Ecto neural progenitor cell (in vitro differentiated cells): ENCODE results near the gene PROM1.

Experiments
- DNase-seq: peaks from one replicate; pipeline ENCODE4 v3.0.0-alpha.2; 2018; ENCODE audit warnings: low spot score

PROM1 gene

DNA sequence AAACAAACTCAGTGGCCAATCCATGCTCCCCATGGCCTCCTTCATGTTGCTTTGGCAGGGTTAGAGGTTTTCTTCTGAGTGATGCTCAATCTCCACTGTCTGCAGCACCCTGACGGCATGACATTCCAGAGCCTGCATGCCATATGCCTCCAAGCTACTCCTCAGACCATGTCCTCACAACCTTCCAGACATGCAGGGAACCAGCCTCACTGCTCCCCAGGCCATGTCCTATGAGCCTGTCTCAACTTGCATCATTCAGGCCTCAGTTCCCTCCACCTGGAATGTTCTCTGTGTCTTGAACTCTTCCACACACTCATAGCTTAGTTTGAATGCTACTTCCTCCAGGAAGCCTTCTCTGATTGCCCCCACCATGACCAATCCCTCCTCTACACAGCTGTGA lies 18.8 kb downstream of the PROM1 start:
- DNase-seq, result no peak

DNA sequence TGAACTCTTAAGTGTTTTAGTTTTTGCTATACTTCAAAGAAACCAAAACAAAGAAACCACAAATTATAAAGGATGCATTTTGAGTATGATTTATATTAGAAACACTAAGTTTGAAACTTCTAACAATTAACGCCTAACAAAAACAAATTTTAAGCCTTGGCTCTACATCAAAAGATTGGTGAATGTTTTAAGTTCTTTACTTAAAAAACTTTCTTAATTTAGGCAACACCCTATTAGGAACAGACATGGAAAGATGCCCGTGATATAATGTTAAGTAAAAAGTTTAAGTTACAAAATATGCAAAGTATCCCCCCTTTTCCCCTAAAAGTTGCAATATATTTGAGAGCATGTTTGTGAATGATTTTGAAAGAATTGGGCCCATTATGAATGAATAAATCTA lies 21.2 kb downstream of the PROM1 start:
- DNase-seq, result no peak

DNA sequence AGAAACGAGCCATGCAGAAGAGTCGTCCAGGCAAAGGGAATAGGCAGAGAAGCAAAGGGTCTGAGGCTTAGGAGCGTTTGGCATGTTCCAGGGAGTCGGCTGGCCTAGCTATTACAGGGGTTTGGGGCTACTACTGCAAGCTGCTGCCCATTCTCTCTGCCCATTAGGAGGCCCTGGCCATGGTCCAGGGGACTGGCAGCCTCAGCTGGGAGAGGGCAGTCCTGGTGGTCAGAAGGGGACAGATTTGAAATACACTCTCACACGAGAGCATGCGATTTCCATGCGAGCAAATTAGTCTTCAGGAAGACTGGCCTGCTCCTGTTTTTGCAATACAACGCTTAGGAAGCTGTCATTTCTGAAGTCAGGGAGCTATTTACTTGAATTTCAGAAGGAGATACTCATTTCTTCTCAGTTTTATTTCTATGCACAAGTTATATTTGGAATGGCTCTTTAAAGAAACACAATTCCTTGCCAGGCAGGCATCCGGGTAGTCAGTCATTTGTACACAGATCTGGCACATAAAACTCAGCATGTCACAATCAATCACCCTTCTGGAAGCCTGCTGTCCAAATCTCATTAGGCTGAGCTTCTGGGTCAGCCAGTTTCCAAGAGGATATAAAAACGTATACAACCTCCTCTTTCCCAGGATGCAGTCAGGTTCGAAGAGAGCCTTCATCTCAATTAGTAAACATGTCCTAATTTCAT lies 27.0 kb downstream of the PROM1 start:
- no peak for DNase-seq

DNA sequence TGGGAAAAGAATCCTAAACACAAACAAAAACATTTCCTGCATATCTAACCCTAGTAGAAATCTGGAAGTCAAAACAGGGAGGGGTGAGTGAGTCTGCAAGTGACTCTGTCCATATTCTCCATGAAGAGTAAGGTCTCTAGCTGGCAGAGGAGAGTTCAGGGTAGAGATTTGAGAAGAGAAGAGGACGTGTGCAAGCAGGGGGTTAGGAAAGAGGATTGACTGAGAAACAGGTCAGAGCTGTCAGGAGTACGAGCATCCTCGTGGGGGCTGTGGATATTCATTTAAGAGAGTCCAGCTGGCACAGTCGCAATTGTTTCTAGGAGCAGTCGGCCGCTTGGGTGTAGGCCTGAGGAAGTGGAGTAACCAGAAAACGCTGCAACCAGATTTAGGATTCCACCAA lies 27.9 kb downstream of the PROM1 start:
- DNase-seq, result no peak

DNA sequence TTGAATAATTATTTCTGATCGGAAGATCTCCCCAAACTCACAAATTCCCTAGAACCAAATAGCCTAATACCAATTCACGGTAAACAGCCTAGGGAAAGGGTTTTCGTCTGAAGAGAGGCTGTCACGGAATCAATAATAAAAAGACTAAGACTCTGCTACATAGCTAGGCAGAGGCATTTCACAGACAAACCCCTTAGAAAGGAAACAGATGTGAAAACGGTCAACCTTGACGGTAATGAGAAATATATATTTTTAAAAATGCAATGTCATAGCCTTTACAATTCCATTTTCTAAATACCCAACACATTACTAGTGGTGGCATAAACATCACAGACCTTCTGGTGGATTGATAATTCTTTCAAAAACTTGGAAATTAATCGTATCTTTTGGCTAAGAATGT lies 28.4 kb downstream of the PROM1 start:
- no peak for DNase-seq

DNA sequence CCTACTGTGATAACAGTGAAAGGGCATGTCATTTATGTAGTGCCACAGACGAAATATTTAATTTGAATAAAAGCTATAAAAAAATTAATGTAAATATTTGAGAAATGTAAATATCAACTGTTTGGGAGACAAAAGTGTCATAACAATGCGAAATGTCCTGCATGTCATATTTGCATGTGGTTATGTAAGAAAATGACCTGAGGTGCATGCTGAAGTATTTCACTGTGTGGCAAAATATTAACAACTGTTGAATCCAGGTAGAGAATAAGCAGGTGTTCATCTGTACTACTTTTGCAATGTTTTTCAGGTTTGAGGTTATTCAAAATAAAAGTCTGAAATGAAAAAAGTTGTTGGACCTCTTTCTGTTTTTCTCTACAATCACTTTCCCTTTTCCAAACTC lies 30.9 kb downstream of the PROM1 start:
- no peak for DNase-seq

DNA sequence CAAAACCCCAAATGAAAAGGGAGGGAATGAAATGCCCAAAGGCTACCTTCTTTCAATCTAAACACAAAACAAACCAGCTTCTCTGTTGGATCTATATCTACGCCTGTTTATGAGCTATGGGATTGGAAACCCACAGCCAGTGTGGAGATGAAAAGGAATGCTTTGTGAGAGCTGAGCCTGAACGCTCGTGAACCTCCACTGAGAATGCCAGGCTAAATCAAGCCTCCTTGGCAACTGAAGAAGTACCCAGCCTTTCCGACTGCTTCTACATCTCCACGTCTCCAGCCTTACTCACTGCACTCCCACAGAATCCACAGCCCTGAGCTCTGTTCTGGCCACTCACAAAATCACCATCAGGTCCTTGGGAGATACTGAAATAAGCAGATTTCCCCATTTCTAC lies 31.8 kb downstream of the PROM1 start:
- DNase-seq, result no peak

DNA sequence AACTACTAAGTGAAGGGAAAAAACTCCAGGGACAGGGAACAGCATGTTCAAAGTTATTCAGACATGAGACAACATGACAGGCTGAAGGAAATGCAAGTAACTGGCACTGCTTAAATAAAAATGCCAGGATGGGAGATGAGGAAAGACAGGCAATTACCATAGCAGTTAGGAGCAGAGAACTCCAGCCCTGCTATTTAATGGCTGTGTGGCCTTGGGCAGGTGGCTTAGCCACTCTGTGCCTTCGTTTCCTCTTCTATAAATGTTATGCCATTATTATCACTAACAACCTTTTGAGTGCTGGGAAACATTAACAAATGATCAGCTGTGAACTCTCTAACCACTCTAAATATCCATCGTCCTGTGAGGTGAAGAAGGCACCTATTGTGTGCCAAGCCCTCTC lies 32.7 kb downstream of the PROM1 start:
- DNase-seq, result no peak

DNA sequence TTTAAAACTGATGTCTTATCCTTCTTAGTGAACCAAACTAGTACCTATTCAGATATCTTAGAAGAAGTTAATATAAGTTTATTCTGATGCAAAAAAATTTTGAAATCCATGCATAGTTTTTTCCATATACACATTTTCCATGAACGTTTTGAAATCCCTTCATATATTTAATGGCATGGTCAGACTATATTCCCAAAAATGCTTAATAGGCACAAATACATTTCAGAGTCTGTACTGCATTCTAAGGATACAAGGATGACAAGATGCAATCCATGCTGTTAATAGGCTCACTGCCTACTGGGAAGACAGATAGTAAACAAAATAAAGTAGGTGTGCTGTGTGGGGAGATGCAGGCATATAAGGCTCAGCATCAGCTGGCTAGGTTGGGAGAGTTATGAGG lies 33.2 kb downstream of the PROM1 start:
- DNase-seq, result no peak

DNA sequence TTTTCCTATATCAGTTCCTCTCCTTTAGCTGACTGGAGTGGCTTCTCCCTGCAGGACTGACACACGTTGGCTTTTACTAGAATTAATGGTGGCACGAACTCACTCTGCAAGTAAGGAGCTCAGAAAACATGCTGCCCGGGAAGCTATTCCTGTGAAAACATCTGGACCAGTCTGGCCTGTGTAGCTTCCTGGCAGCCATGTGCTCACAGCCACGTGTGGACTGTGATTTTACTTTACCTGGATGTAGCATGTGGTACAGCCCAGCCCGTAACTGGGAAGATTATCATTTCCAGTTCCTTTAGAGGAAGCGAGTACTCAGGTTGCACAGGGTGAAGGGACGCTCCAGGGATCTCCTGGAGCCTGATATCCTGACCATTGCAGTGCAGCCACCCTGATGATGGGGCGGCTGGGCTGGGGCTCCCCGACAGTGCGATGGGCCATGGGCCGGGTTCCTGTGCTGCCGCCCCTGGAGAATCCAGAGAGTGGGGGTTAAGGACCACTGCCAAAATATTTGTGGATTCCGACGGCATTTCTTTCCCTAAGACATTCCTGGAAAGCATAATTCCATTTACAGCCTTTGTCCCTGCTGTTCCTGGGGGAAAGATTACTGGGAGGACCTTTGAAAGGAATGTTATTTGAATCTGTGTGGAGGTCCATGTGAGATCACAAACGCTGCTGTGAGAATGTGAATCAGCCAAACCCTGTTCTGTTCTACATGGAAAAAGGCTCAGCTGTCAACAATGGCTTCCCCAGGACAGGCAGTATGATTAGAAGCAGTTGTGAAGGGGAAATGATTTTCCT lies 35.0 kb downstream of the PROM1 start:
- DNase-seq, result no peak

DNA sequence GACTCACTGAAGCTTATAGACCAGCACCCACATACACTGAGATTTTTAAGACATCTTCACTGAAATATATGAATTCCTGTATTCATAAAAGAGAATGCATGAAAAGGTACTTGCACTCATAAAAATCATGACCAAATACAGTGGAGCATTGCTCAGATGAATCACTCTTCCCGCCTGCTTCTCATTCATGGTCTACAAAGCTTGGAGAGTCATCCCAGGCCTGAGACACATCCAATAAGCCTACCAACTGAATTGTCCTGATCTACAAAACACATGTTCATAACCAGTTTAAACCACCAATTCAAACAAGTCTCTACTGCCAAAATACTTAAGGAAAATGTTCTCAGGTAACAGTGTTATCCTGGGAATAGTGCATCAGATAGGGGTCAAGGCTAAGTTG lies 38.1 kb downstream of the PROM1 start:
- DNase-seq, result no peak

DNA sequence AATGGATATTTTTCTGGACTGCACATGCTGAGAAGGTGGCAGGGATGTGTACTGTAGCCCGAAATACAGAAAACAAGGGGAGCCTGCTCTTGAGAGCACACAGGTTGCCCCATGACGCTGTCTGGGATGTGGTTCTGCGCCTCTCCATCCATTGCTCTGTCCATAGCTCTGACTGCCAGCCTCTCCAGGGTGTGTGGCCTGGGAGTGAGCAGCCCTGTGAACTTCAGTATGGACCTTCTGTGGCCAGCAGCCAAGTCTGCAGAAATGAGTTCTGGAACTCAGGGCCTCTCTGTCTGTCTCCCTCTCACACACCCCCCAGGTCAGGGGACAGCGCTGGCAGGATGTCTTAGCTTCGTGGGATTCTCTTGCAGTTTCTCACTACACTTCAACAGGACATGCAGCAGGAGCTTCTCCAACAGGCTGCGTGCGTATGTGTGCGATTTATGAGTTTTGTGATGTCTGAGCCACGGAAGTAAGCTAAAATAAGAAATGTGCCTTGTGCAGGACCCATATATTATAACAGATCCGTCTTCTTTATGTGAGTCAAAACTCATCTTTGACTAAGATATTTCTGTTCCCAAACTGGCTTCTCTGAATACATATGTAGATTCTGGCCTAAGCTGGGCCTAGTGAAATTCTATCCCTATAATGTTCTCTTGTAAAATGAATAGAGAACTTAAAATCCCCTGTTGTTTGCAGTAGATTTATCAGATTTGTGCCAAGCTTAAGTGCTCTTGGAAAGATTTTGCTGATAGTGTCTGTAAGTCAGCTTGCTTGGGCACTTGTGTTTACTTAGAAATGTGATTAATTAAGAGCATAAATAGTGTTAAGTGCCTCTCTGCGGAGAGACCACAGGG lies 40.0 kb downstream of the PROM1 start:
- no peak for DNase-seq

DNA sequence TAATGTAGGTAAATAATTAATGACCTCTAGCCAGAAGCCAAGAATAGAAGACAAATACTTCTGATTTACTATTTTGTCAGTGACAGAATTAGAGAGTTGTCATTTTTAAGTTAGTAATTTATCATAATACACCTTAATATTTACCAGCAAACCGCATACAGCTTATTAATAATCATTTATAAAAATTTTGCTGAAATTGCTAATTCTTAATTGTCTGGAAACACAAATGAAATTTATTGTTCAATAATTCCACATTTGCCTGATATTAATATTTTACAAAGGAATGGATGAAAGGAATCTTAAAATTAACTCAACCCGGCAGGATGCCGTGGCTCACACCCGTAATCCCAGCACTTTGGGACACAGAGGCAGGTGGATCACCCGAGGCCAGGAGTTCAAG lies 44.7 kb downstream of the PROM1 start:
- DNase-seq, result no peak

DNA sequence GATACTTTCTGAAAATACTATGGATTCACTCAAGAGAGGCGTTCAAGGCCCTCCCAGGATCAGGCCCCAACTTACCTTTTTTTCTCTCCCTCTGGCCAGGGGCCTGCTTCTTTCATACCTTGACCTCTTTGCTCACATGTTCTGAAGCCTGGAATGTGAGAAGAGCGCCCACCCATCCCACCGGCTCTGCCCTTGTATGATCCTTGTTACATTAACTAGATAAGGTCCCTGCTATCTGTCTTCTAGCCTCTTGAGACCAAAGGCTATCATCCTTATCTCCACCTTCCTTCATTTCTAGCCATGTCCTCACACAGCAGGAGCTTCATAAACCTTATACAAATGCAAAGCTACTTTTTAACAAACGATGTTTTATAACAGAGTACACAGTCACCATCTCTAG lies 45.9 kb downstream of the PROM1 start:
- DNase-seq, result no peak

DNA sequence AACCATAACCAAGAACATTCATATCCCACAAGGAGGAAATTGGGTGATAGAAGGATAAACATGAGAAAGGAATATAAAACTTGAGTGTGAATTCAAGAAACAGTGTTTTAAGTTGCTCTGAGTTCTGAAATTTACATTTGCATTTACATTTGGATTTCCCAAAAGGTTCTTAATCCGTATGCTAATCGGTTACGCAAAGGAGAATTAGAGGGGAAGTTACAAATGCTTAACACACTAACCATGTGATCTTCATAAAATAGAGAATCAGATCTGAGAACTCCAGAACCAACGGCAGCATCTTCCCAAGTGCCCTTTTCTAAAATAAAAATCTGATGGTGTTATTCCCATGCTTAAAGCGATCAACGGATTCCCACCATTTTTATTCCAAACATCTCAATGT lies 48.0 kb downstream of the PROM1 start:
- no peak for DNase-seq

DNA sequence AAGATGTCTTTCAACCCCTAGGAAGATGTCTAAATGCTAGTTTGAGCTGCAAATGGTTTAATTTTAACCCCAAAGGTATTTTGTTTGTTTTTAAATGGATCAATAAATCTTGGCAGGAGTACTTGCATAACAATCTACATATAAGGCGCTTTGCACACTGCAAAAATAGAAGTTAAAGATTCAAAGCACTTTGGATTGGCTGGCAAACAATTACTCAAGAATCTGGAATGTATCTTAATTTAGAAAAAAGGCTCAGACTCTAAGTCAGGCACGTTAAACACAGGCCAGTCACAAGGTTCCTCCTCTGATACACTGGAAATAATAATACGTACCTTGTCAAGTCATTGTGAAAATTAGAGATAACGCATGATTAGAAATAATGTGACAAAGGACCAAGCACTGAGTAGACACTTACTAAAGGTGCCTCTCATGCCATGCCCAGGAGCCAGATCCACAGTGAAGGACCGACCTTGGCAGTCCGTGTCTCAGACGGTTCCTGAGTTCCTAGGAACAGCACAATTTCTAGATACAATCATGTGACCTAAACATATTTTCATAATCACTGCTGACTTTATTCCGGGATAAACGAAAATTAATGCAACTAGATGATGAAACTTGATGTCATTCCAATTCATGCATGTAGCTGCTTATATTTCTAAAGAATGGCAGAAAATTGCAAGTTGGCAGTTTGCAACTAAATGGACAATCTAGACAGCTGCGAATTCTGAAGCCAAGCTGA lies 49.6 kb downstream of the PROM1 start:
- DNase-seq, result no peak

DNA sequence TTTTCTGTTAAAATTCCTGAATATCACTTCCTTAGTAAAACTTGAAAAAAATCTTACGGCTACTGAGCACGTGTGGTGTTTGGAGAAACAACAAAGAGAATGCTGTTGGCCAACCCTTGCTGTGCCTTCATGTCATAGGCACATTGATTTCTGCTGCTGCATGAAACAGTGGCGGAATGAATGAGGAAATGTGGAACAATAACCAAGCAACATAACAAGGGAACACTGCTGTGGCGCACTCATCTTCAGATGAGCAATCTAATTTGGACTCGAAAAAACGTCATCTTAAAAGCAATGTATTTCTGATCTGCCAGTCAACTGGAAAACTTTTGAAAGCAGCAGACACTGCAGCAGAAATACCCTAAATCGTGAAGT lies 51.4 kb downstream of the PROM1 start:
- DNase-seq, result no peak

DNA sequence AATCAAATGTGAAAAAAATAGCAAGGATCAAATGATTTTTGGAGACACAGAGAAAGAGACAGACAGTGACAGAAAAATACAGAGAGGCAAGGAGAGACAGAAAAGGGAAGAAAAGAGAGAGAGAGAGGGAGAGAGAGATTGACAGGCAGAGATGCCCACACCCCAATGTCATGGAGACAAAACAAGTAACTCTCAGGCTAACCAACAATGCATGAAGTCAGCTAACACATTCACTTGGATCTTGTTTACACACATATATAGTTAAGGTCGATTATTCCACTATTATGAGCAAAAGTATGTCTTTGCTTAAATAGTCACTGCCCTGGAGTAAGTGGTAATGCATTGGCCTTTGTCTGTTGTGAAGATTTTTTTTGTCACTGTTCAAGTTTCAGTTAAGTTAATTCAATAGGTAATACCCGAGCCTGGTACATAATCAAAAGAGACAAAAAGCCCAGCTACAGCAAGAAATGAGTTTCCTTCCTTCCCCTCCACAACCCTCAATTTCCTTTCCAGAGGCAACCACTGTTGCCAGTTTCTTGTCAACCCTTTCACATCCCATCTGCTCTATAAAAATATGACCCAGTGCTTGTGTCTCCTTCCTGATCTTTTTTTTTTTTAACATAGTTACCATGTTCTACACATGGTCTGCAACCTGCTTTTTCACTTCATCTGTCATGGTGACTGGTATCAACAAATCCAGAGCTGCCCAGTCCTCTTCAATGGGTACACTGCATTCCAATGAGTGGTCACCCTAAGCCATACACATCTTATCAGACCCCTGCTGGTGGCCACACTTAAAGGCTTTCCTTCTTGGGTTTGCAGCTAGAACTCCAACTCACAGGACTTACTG lies 52.1 kb downstream of the PROM1 start:
- DNase-seq, result no peak

DNA sequence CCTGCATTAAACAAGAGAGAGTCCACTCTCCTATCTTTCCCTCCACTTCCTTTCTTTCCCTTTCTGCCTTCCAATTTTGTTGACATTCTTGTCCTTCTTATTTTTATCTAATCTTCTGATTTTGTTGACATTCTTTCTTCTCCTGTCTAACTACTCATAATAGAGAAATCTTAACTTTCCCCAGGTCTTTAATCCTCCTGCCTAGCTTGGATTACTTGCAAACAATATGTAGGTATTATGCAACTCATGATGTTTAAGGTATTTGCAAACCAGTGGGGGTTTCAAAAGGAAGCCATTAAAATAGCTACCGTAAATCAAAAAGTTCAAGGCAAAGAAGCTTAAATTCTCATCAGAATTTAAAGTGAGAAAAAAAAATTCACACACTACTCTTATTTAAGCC lies 53.9 kb downstream of the PROM1 start:
- DNase-seq, result no peak

DNA sequence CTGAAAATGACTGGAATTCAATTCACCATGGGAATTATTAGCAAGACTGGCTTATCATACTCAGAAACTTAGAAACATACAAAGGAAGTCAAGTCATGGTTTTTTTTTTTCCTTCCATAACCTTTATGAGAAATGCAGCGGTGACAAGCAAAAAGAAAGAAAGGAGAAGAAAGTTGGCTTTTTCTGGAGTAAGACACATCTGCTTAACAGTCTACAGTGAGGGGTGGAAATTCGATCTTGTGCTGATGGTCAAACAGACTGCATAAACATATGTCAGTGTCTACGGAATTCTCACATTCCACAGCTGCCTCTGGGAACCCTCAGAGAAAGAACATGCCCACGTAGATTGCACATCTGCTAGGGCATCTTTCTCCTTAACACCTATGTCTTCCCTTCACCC lies 54.6 kb downstream of the PROM1 start:
- no peak for DNase-seq

DNA sequence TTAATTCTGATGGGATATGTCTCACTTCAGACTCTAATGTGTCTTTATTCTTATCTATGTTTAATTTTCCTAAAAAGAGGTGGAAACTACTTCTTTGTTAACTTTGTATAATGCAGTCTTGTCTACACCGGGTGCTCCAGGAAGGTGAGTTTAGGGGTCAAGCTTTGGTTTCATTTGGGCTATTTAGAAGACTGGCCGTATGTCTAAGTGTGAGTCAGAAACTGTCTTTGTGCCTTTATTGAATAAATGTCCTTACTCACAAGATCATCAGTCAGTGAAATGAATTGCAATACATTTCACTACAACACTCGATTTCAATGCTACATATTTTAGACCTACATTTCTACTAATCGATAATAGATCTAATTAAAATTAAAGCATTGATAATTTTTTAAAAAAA lies 56.2 kb downstream of the PROM1 start:
- no peak for DNase-seq
